ENCODE data around the gene MAP10. TPM values are rescaled to one million over a fixed set of nuclear protein-coding genes. Genes with fewer than 3 reads are reported as not detected.
A peak's percentile ranks its signal among the peaks of the same experiment; 100 is the strongest.

MAP10 gene
- total RNA-seq, 1 experiment from 2014 or later: 3.2 TPM

GRCh38 chr1:232789651-232790050 is 15.6 kb upstream of the MAP10 start:
- 0 out of 2 replicates have a peak, but pooled peaks cover 2% of the 10 kb centered on the region for H3K27me3 ChIP-seq
- no peak overlapping the region for H3K4me3 ChIP-seq
- no peak for DNase-seq
- H3K9me3 ChIP-seq: no peaks in the 10 kb centered on the region
- no peaks in the 10 kb centered on the region for H3K36me3 ChIP-seq

GRCh38 chr1:232792949-232793348 is 12.3 kb upstream of the MAP10 start:
- DNase-seq: no peak
- Histone ChIP-seq H3K4me3 (no peak overlapping the region), H3K36me3 (no peaks in the 10 kb centered on the region), H3K27me3 (0 out of 2 replicates have a peak, but pooled peaks cover 2% of the 10 kb centered on the region), H3K9me3 (no peaks in the 10 kb centered on the region)

GRCh38 chr1:232793944-232794343 is 11.3 kb upstream of the MAP10 start:
- Histone ChIP-seq H3K4me3 (no peak overlapping the region), H3K9me3 (no peaks in the 10 kb centered on the region), H3K27me3 (0 out of 2 replicates have a peak, but pooled peaks cover 2% of the 10 kb centered on the region), H3K36me3 (no peaks in the 10 kb centered on the region)
- peak; percentile 77 for DNase-seq

- no peaks in the 10 kb centered on the region for H3K9me3 ChIP-seq
- no peaks in the 10 kb centered on the region for H3K36me3 ChIP-seq
- no peak for DNase-seq
- H3K4me3 ChIP-seq: no peak overlapping the region
- H3K27me3 ChIP-seq: 0 out of 2 replicates have a peak, but pooled peaks cover 2% of the 10 kb centered on the region
Measured at GRCh38 chr1:232795497-232796053, 9.6 kb upstream of the MAP10 start.

- no peak overlapping the region for H3K4me3 ChIP-seq
Measured at GRCh38 chr1:232797856-232798510, 7.2 kb upstream of the MAP10 start.

GRCh38 chr1:232798920-232799319 is 6.3 kb upstream of the MAP10 start:
- no peak for DNase-seq
- Histone ChIP-seq H3K9me3 (no peaks in the 10 kb centered on the region), H3K27me3 (no peaks in the 10 kb centered on the region), H3K36me3 (no peaks in the 10 kb centered on the region), H3K4me3 (no peak overlapping the region)

More at GRCh38 chr1:232797856-232798510, 7.2 kb upstream of the MAP10 start:
- H3K27me3 ChIP-seq: no peaks in the 10 kb centered on the region
- no peak for DNase-seq
- no peaks in the 10 kb centered on the region for H3K36me3 ChIP-seq
- no peaks in the 10 kb centered on the region for H3K9me3 ChIP-seq

GRCh38 chr1:232806186-232806510 is 932 bp downstream of the MAP10 start:
- peak overlapping the region; percentile 74 for H3K4me3 ChIP-seq
- no peak for DNase-seq
- H3K9me3 ChIP-seq: no peaks in the 10 kb centered on the region
- no peaks in the 10 kb centered on the region for H3K27me3 ChIP-seq
- H3K36me3 ChIP-seq: no peaks in the 10 kb centered on the region

GRCh38 chr1:232810856-232811255 is 5.6 kb downstream of the MAP10 start:
- no peak overlapping the region for H3K4me3 ChIP-seq
- DNase-seq: no peak
- no peaks in the 10 kb centered on the region for H3K36me3 ChIP-seq

GRCh38 chr1:232812560-232812959 is 7.3 kb downstream of the MAP10 start:
- Histone ChIP-seq H3K27me3 (no peaks in the 10 kb centered on the region), H3K36me3 (no peaks in the 10 kb centered on the region), H3K4me3 (no peak overlapping the region), H3K9me3 (no peaks in the 10 kb centered on the region)
- DNase-seq: no peak

More at GRCh38 chr1:232810856-232811255, 5.6 kb downstream of the MAP10 start:
- H3K27me3 ChIP-seq: no peaks in the 10 kb centered on the region
- H3K9me3 ChIP-seq: no peaks in the 10 kb centered on the region

GRCh38 chr1:232813097-232813496 is 7.9 kb downstream of the MAP10 start:
- no peak for DNase-seq
- no peaks in the 10 kb centered on the region for H3K9me3 ChIP-seq
- H3K4me3 ChIP-seq: no peak overlapping the region
- no peaks in the 10 kb centered on the region for H3K36me3 ChIP-seq
- no peaks in the 10 kb centered on the region for H3K27me3 ChIP-seq

GRCh38 chr1:232813760-232814159 is 8.5 kb downstream of the MAP10 start:
- DNase-seq: no peak
- Histone ChIP-seq H3K27me3 (no peaks in the 10 kb centered on the region), H3K9me3 (no peaks in the 10 kb centered on the region), H3K4me3 (no peak overlapping the region), H3K36me3 (no peaks in the 10 kb centered on the region)

GRCh38 chr1:232816324-232816723 is 11.1 kb downstream of the MAP10 start:
- no peaks in the 10 kb centered on the region for H3K27me3 ChIP-seq
- no peaks in the 10 kb centered on the region for H3K36me3 ChIP-seq
- H3K9me3 ChIP-seq: no peaks in the 10 kb centered on the region
- no peak overlapping the region for H3K4me3 ChIP-seq
- DNase-seq: no peak

GRCh38 chr1:232818040-232818439 is 12.8 kb downstream of the MAP10 start:
- no peak for DNase-seq

GRCh38 chr1:232820431-232820830 is 15.2 kb downstream of the MAP10 start:
- Histone ChIP-seq H3K36me3 (no peaks in the 10 kb centered on the region), H3K27me3 (no peaks in the 10 kb centered on the region), H3K4me3 (no peak overlapping the region), H3K9me3 (no peaks in the 10 kb centered on the region)
- DNase-seq: no peak

More at GRCh38 chr1:232818040-232818439, 12.8 kb downstream of the MAP10 start:
- Histone ChIP-seq H3K9me3 (no peaks in the 10 kb centered on the region), H3K36me3 (no peaks in the 10 kb centered on the region), H3K27me3 (no peaks in the 10 kb centered on the region), H3K4me3 (no peak overlapping the region)

GRCh38 chr1:232822530-232822929 is 17.3 kb downstream of the MAP10 start:
- H3K4me3 ChIP-seq: no peak overlapping the region
- H3K27me3 ChIP-seq: no peaks in the 10 kb centered on the region
- peaks cover 4% of the 10 kb centered on the region for H3K9me3 ChIP-seq
- H3K36me3 ChIP-seq: no peaks in the 10 kb centered on the region
- DNase-seq: no peak

- Histone ChIP-seq H3K4me3 (no peak overlapping the region), H3K27me3 (no peaks in the 10 kb centered on the region), H3K9me3 (peaks cover 6% of the 10 kb centered on the region), H3K36me3 (no peaks in the 10 kb centered on the region)
- DNase-seq: no peak
Measured at GRCh38 chr1:232826318-232826717, 21.1 kb downstream of the MAP10 start.

GRCh38 chr1:232830661-232831060 is 25.4 kb downstream of the MAP10 start:
- no peak for DNase-seq
- H3K27me3 ChIP-seq: no peaks in the 10 kb centered on the region

GRCh38 chr1:232831895-232832294 is 26.7 kb downstream of the MAP10 start:
- peaks cover 2% of the 10 kb centered on the region; the same call in 1 of the 2 replicates for H3K9me3 ChIP-seq
- no peaks in the 10 kb centered on the region for H3K27me3 ChIP-seq
- no peak overlapping the region for H3K4me3 ChIP-seq
- no peaks in the 10 kb centered on the region for H3K36me3 ChIP-seq
- DNase-seq: no peak

More at GRCh38 chr1:232830661-232831060, 25.4 kb downstream of the MAP10 start:
- Histone ChIP-seq H3K36me3 (no peaks in the 10 kb centered on the region), H3K4me3 (no peak overlapping the region), H3K9me3 (peaks cover 6% of the 10 kb centered on the region)

Measured in MG63 (cell line).